Endothelial cell (in vitro differentiated cells): Measurements from ENCODE around the gene RUNDC1. TPM values are rescaled to one million over a fixed set of nuclear protein-coding genes. Genes with fewer than 3 reads are reported as not detected.
"Not testable (repeated sequence)": the region's sequence is repeated elsewhere in the genome, so short reads cannot be mapped to it uniquely, and the experiment has no call there.

ENCODE experiments used
- DNase-seq: peaks from one replicate; pipeline ENCODE4 v3.0.0; 2021; ENCODE audit warnings: low spot score
- H3K27ac Mint-ChIP-seq: one replicate; pipeline ENCODE4 v1.8.0; 2021; ENCODE audit warnings: mixed read lengths, inconsistent platforms; ENCODE audit not compliant: unreplicated experiment
- H3K27me3 Mint-ChIP-seq: one replicate; pipeline ENCODE4 v1.8.0; 2021; ENCODE audit warnings: mild to moderate bottlenecking, moderate library complexity, mixed read lengths, inconsistent platforms; ENCODE audit not compliant: unreplicated experiment
- H3K36me3 Mint-ChIP-seq: one replicate; pipeline ENCODE4 v1.8.0; 2021; ENCODE audit warnings: mild to moderate bottlenecking, low read depth, mixed read lengths, inconsistent platforms; ENCODE audit not compliant: unreplicated experiment
- H3K4me1 Mint-ChIP-seq: one replicate; pipeline ENCODE4 v1.8.0; 2021; ENCODE audit warnings: mild to moderate bottlenecking, mixed read lengths, inconsistent platforms; ENCODE audit not compliant: unreplicated experiment
- H3K4me3 Mint-ChIP-seq: one replicate; pipeline ENCODE4 v1.8.0; 2021; ENCODE audit warnings: mild to moderate bottlenecking, mixed read lengths, inconsistent platforms; ENCODE audit not compliant: unreplicated experiment
- H3K9me3 Mint-ChIP-seq: one replicate; pipeline ENCODE4 v1.8.0; 2021; ENCODE audit warnings: mixed read lengths, inconsistent platforms; ENCODE audit not compliant: unreplicated experiment
- CTCF ChIP-seq: fragments of 200-600 bp; sonication (generic); IDR thresholded peaks from one replicate; pipeline ENCODE4 v1.5.0; 2021; ENCODE audit warnings: antibody characterized with exemption; ENCODE audit not compliant: unreplicated experiment
- total RNA-seq: library from RNA; stranded (reverse); fragmentation: NEBNext Ultra II Directional; extraction: Animal tissue kit (Norgen Biotek cat#: 25700); gene quantifications from one replicate; pipeline ENCODE4 v1.2.1, GENCODE V29; 2021; ENCODE audit not compliant: unreplicated experiment

Gene RUNDC1
- total RNA-seq, 1 donor from 2014 or later = 12.2 TPM

GRCh38 chr17:42971589-42971988 is 8.8 kb upstream of the RUNDC1 start:
- Mint-ChIP-seq H3K4me3 (no peak overlapping the region), H3K4me1 (no peaks in the 10 kb centered on the region), H3K27ac (peak overlapping the region; percentile 50), H3K27me3 (no peaks in the 10 kb centered on the region), H3K9me3 (no peaks in the 10 kb centered on the region), H3K36me3 (no peaks in the 10 kb centered on the region)
- DNase-seq = no peak
- TF ChIP-seq CTCF = no peak

GRCh38 chr17:42973323-42973722 is 7.0 kb upstream of the RUNDC1 start:
- not testable (repeated sequence) for H3K36me3 Mint-ChIP-seq, H3K27ac Mint-ChIP-seq, H3K27me3 Mint-ChIP-seq, H3K4me3 Mint-ChIP-seq, DNase-seq, H3K4me1 Mint-ChIP-seq, H3K9me3 Mint-ChIP-seq

DNA sequence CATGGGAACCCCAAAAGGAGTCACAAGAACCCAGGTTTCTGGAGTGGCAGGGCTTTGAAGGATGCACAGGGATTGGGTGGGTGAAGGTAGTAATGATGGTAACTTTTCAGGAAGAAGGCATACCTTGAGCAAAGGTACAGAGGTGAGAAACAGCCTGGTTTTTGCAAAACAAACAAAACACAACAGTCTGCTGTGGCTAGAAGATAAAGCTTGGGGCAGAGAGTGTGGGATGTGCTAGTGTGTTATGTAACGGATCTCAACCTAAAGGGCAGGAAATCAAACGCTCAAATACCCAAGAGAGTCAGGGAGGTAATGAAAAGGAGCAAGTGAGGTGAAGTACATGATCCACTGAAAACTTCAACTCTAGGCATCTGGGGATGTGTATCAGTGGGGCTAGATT is 5.1 kb upstream of the RUNDC1 start:
- Mint-ChIP-seq H3K27me3 (peaks cover 4% of the 10 kb centered on the region), H3K27ac (no peak overlapping the region), H3K36me3 (peaks cover 7% of the 10 kb centered on the region), H3K4me1 (peaks cover 7% of the 10 kb centered on the region), H3K4me3 (no peak overlapping the region), H3K9me3 (no peaks in the 10 kb centered on the region)
- TF ChIP-seq CTCF = no peak
- DNase-seq = no peak

DNA sequence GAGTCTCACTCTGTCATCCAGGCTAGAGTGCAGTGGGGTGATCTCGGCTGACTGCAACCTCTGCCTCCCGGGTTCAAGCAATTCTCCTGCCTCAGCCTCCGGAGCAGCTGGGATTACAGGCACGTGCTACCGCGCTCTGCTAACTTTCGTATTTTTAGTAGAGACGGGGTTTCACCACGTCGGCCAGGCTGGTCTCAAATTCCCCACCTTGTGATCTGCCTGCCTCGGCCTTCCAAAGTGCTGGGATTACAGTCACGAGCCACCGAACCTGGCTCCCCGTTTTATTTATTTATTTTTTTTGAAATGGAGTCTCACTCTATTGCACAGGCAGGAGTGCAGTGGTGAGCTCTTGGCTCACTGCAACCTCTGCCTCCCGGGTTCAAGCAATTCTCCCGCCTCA is 4.7 kb upstream of the RUNDC1 start:
- not testable (repeated sequence) for H3K36me3 Mint-ChIP-seq, H3K27ac Mint-ChIP-seq, DNase-seq, H3K4me1 Mint-ChIP-seq, H3K27me3 Mint-ChIP-seq, H3K9me3 Mint-ChIP-seq, H3K4me3 Mint-ChIP-seq

GRCh38 chr17:42979511-42980273 is 673 bp upstream of the RUNDC1 start, which contains the start of gene PTGES3L:
Gene PTGES3L, minus strand, starts transcription at chr17:42980080. Its CDS starts 27 bp downstream, at chr17:42980053.
- H3K4me1 Mint-ChIP-seq = peaks cover 22% of the 10 kb centered on the region
- H3K27ac Mint-ChIP-seq = peak within 1 kb of the TSS; percentile 94
- no peaks in the 10 kb centered on the region for H3K9me3 Mint-ChIP-seq
- peaks cover 10% of the 10 kb centered on the region for H3K27me3 Mint-ChIP-seq
- TF ChIP-seq CTCF = no peak
- peak within 1 kb of the TSS; percentile 98 for H3K4me3 Mint-ChIP-seq
- peaks cover 7% of the 10 kb centered on the region for H3K36me3 Mint-ChIP-seq
- peak; percentile 41 for DNase-seq

DNA sequence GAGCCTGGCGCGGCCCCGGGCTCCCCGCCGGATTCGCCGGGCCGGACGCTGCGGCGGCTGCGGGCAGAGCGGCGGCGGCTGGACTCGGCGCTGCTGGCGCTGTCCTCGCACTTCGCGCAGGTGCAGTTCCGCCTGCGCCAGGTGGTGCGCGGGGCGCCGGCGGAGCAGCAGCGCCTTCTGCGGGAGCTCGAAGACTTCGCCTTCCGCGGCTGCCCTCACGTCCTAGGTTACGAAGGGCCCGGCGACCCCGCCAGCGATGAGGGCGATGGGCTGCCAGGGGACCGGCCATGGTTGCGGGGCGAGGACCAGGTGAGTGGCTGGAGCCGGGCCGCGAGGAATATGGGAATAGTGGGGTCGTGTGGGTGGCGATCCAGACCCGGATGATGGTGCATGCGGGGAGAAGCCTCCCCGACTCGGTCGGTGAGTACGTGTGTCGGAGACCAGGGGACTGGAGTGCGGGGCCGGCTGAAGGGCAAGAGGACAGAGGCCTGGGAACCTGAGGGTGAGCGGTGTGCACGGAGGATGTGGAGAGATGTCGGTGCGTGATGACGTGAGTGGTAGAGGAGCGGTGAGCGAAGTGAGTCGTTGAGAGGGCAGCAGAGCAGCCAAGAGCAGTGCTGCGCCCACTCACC is 517 bp downstream of the RUNDC1 start:
- TF ChIP-seq CTCF = no peak
- Mint-ChIP-seq H3K27ac (peak overlapping the region; percentile 85), H3K4me3 (peak overlapping the region; percentile 95), H3K36me3 (peaks cover 11% of the 10 kb centered on the region), H3K4me1 (peaks cover 26% of the 10 kb centered on the region), H3K9me3 (no peaks in the 10 kb centered on the region), H3K27me3 (peaks cover 10% of the 10 kb centered on the region)
- peak; percentile 40 for DNase-seq
